HG03095 (cell line): ENCODE measurements around the gene KRTAP10-8.
"Not testable (repeated sequence)": the region's sequence is repeated elsewhere in the genome, so short reads cannot be mapped to it uniquely, and the experiment has no call there.

Experiments used
- ATAC-seq: cut with Tn5 transposase; IDR thresholded peaks from one replicate; pipeline ENCODE4 v1.9.1; 2021; ENCODE audit warnings: moderate library complexity; ENCODE audit not compliant: unreplicated experiment

Gene KRTAP10-8

DNA sequence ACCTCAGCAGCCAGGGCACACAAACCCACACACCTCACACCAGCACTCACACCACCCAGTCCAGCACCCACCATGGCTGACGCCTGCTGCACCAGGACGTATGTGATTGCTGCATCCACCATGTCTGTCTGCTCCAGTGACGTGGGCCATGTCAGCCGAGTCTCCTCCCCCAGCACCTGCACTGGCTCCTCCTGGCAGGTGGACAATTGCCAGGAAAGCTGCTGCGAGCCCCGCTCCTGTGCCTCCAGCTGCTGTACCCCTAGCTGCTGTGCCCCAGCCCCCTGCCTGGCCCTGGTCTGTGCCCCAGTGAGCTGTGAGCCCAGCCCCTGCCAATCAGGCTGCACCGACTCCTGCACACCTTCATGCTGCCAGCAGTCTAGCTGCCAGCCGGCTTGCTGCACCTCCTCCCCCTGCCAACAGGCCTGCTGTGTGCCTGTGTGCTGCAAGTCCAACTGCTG, at the start of gene KRTAP10-8:
Gene KRTAP10-8 (plus strand): TSS at position 51 of the 458 bp plus-strand sequence. CDS start 22 bp downstream, at position 73.
- ATAC-seq, result no peak

DNA sequence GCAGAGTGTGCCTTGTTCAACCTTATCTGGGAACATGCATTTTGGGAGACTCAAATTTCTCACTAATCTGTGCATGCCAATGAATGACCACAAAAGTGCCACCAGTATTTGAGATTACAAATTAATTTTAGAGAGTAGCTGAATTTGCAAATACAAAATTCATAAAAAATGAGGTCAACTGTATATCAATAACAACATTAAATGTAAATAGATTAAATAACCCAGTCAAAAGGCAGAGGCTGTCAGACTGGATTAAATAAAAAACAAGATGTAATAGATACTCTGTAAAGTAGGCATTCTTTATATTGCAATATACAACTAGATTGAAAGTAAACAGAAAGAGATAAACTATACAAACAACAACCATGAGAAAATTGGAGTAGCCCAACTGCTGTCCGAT, 47.8 kb upstream of the KRTAP10-8 start:
- ATAC-seq, result no peak

DNA sequence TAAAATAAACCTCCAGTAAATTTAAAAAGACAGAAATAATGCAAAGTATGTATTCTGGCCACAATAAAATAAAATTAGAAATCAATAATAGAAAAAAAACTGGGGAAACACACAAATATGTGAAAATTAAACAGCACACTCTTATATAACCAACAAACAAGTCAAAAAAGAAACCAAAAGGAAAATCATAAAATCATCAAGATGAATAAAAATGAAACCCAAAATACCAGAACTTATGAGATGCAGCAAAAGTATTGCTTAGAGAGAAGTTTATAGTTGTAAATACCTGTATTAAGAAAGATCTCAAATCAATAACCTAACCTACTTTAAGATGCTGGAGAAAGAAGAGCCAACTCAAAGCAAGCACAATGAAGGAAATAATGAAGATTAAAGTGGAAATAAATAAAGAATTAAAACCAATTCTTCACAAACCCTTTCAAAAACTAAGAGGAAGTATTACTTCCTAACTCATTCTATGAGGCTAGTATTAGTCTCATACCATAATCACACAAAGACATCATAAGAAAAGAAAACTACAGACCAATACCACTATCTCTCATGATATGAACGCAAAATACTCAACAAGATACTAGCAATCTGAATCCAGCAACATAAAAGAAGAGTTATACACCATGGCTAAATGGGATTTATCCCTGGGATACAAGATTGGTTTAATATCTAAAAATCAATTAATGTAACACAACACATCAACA, 46.8 kb upstream of the KRTAP10-8 start:
- no peak for ATAC-seq

DNA sequence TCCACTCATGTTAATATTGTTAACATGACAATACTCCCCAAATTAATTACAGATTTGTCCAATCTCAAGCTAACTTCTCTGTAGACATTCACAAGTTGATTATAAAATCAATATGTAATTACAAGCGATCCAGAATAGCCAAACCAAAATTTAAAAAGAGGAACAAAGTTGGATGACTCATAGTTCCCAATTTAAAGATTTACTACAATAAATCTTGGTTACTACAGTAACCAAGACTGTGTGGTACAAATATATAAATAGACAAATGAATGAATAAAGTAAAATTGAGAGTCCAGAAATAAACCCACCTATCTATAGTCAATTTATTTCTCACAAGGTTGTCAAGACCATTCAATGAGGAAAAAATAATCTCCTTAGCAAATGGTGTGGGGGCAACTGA, 45.5 kb upstream of the KRTAP10-8 start:
- no peak for ATAC-seq

GRCh38 chr21:44567481-44568171, 44.3 kb upstream of the KRTAP10-8 start:
- ATAC-seq, result no peak

GRCh38 chr21:44568261-44568660, 43.6 kb upstream of the KRTAP10-8 start:
- no peak for ATAC-seq

DNA sequence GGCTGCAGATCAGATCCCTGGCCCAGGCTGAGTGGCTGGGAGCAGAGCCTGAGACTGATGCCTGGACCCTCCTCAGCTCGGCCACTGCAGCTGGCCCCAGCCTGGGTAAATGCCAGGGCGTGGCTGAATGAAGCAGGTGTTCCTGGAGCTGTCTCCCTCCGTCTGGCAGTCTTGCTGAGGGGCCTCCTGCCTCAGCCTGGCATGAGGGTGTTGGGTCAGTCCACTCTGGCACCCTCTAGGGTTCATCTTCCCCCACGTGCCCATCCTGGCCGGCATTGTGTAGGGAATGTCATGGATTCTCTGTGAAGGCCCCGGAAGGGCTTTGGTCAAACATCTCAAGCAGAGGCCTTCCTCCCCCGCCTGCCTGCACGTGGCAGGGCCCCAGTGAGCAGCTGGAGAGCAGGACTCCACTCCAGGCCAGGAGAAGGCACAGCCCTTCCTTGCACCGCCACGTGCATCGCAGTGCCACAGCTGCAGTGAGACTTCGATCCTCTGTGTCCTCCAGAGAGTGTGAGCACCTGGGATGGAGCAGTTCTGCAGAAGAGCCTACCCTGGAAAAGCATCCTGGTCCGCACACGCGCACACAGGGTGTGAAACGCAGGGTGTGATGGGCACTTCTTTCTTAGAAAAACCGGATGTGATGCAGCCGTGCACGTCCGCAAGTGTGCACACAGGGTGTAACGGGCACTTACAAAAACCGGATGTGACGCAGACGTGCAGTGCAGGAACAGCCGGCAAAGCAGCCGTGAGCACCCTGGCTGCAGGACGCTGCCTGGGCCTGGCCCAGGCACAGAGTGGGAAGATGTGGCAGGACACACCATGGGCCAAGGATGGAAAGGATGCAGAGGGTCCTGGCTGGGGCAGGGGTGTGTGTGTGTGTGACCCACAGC, 43.0 kb upstream of the KRTAP10-8 start:
- no peak for ATAC-seq

- no peak for ATAC-seq
Measured at GRCh38 chr21:44569861-44570517, 41.9 kb upstream of the KRTAP10-8 start.

DNA sequence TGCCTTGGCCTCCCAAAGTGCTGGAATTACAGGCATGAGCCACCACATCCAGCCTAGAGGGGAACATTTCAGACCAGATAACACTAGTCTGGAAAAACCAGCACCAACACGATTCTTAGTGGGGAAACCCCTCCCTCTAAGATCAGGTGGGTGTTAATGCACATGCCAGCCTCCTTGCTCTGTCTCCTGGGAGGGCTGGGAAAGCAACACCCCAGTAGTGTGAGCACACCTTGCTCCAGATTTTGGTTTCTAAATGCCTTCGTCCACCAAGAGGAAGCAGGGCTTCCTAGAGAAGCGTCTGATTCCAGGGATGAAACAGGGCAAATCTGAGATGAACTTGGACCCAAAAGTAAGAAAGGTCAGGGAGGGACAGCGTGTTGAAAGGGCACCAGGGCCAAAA, 40.6 kb upstream of the KRTAP10-8 start:
- ATAC-seq, result no peak

GRCh38 chr21:44571844-44572782, 39.8 kb upstream of the KRTAP10-8 start:
- ATAC-seq, result no peak

GRCh38 chr21:44572959-44573583, 38.8 kb upstream of the KRTAP10-8 start:
- no peak for ATAC-seq

GRCh38 chr21:44573630-44574456, 38.0 kb upstream of the KRTAP10-8 start, which contains the start of gene KRTAP10-4:
TSS of gene KRTAP10-4 (plus strand) at chr21:44573729. CDS start at chr21:44573759, 30 bp downstream.
- ATAC-seq, result not testable (repeated sequence)

- ATAC-seq, result no peak
Measured at GRCh38 chr21:44574457-44575306, 37.2 kb upstream of the KRTAP10-8 start.

GRCh38 chr21:44575307-44576024, 36.4 kb upstream of the KRTAP10-8 start:
- ATAC-seq, result no peak

GRCh38 chr21:44576025-44576420, 35.9 kb upstream of the KRTAP10-8 start:
- no peak for ATAC-seq

GRCh38 chr21:44578371-44579055, 33.4 kb upstream of the KRTAP10-8 start:
- ATAC-seq, result no peak
